GM12878 (cell line): ENCODE data around the gene ANKRD17. TPM values are rescaled to one million over a fixed set of nuclear protein-coding genes. Genes with fewer than 3 reads are reported as not detected.

Source experiments
- ATAC-seq: fragments of 200-7000 bp; cut with Tn5 transposase; 3 replicates; pipeline ENCODE4 v1.9.1; 2020; ENCODE audit warnings: mild to moderate bottlenecking, moderate library complexity
- BruUV-seq: library from RNA; stranded (reverse); fragments of 400-500 nt; replicated peaks from 2 replicates; lab custom pipeline; 2021; lab: Mats Ljungman, UMichigan
- CTCF ChIA-PET: fragments of 300-600 bp; sonication (Branson Sonifier 250); formaldehyde crosslinking; extraction: SDS; loops from one replicate; lab custom pipeline; 2021; ENCODE audit warnings: inconsistent platforms; lab: Yijun Ruan, JAX
- POLR2A ChIA-PET: fragments of 350-600 bp; formaldehyde crosslinking; extraction: SDS; loops from one replicate; lab custom pipeline; 2021; ENCODE audit warnings: inconsistent platforms; lab: Charles Lee
- RAD21 ChIA-PET: fragments of 300-600 bp; sonication (Branson Sonifier 250); formaldehyde crosslinking; loops from one replicate; lab custom pipeline; 2023; ENCODE audit warnings: antibody characterized with exemption; ENCODE audit not compliant: unreplicated experiment; lab: Charles Lee
- SMC1A ChIA-PET: fragments of 300-600 bp; sonication (Branson Sonifier 250); formaldehyde crosslinking; loops from one replicate; lab custom pipeline; 2023; ENCODE audit not compliant: unreplicated experiment, uncharacterized antibody; lab: Charles Lee
- DNase-seq: peaks from one replicate; pipeline ENCODE4 v3.0.0-alpha.2; 2011; ENCODE audit warnings: low read depth, low spot score
- FAIRE-seq: peaks from 3 replicates; lab custom pipeline; 2011; peaks lifted over from hg19 to GRCh38; lab: Jason Lieb, UNC
- H2AFZ ChIP-seq: 2 replicates; pipeline ENCODE4 v1.6.0; 2011; ENCODE audit warnings: low read depth, low read length, control low read depth; ENCODE audit not compliant: control insufficient read depth
- H3K27ac ChIP-seq: 2 replicates; pipeline ENCODE4 v1.5.1; 2011; ENCODE audit warnings: control low read depth; ENCODE audit not compliant: control insufficient read depth, insufficient read depth
- H3K27me3 ChIP-seq, 2 experiments: replicated peaks in 1 of 2; 2 replicates each; pipeline versions ENCODE4 v1.6.0 to v1.6.1; 2011; ENCODE audit warnings: low read length in 1 of 2; ENCODE audit not compliant: control insufficient read depth in 2 of 2, insufficient read depth in 2 of 2
- H3K36me3 ChIP-seq, 2 experiments: 2 replicates each; pipeline ENCODE4 v1.5.1; 2011; ENCODE audit warnings: low read length in 1 of 2; ENCODE audit not compliant: control insufficient read depth in 2 of 2, insufficient read depth in 2 of 2
- H3K4me1 ChIP-seq: 2 replicates; pipeline ENCODE4 v1.6.1; 2011; ENCODE audit warnings: mild to moderate bottlenecking, low read length, moderate library complexity, mixed read lengths; ENCODE audit not compliant: control insufficient read depth, insufficient read depth
- H3K4me2 ChIP-seq: 2 replicates; pipeline ENCODE4 v1.6.0; 2011; ENCODE audit warnings: control low read depth; ENCODE audit not compliant: control insufficient read depth, insufficient read depth
- H3K4me3 ChIP-seq: fragments of 200-600 bp; sonication (generic); 2 replicates; pipeline ENCODE4 v1.5.1; 2016
- H3K79me2 ChIP-seq: 2 replicates; pipeline ENCODE4 v1.6.0; 2011; ENCODE audit warnings: low read length; ENCODE audit not compliant: control insufficient read depth, insufficient read depth
- H3K9ac ChIP-seq: 2 replicates; pipeline ENCODE4 v1.8.0; 2011; ENCODE audit warnings: low read length, control low read depth, mixed read lengths; ENCODE audit not compliant: control insufficient read depth, insufficient read depth
- H3K9me3 ChIP-seq: replicated peaks from 3 replicates; pipeline ENCODE4 v1.5.1; 2011; ENCODE audit warnings: mild to moderate bottlenecking, low read length; ENCODE audit not compliant: control insufficient read depth, insufficient read depth
- H4K20me1 ChIP-seq: 2 replicates; pipeline ENCODE4 v1.6.0; 2011; ENCODE audit not compliant: control insufficient read depth, insufficient read depth
- ATF7 ChIP-seq: fragments of 450-650 bp; IDR thresholded peaks from 2 replicates; pipeline ENCODE4 v1.6.1; 2016; ENCODE audit warnings: low read depth, mild to moderate bottlenecking
- BCL3 ChIP-seq: IDR thresholded peaks from 2 replicates; pipeline ENCODE4 v1.6.1; 2011; ENCODE audit warnings: borderline replicate concordance, low read depth, mild to moderate bottlenecking, moderate library complexity, low read length; ENCODE audit not compliant: insufficient read depth, poor library complexity, severe bottlenecking
- CHD1 ChIP-seq: IDR thresholded peaks from 2 replicates; pipeline ENCODE4 v1.6.1; 2012; ENCODE audit warnings: low read depth, low read length, improper control_type of control experiment
- CUX1 ChIP-seq: IDR thresholded peaks from 2 replicates; pipeline ENCODE4 v1.6.1; 2012; ENCODE audit warnings: improper control_type of control experiment, low read depth, low read length; ENCODE audit not compliant: insufficient replicate concordance
- GABPA ChIP-seq: IDR thresholded peaks from 2 replicates; pipeline ENCODE4 v1.6.1; 2014; ENCODE audit warnings: antibody characterized with exemption, low read depth, mild to moderate bottlenecking, inconsistent platforms
- KDM1A ChIP-seq: fragments of 200-600 bp; sonication (generic); IDR thresholded peaks from 2 replicates; pipeline ENCODE4 v1.6.1; 2016; ENCODE audit warnings: borderline replicate concordance
- POLR2AphosphoS5 ChIP-seq: IDR thresholded peaks from 2 replicates; pipeline ENCODE4 v1.6.1; 2011; ENCODE audit warnings: mild to moderate bottlenecking, low read length, inconsistent platforms
- RUNX3 ChIP-seq: IDR thresholded peaks from 2 replicates; pipeline ENCODE4 v1.6.1; 2012; ENCODE audit warnings: low read length, inconsistent platforms
- SRF ChIP-seq, 2 experiments: IDR thresholded peaks; 2 replicates each; pipeline ENCODE4 v1.6.1; 2011; ENCODE audit warnings: low read depth in 2 of 2, low read length in 2 of 2, mild to moderate bottlenecking in 1 of 2, moderate library complexity in 1 of 2
- SUZ12 ChIP-seq: fragments of 200-600 bp; sonication (generic); IDR thresholded peaks from one replicate; pipeline ENCODE4 v1.6.1; 2018; ENCODE audit warnings: antibody characterized with exemption, mild to moderate bottlenecking; ENCODE audit not compliant: unreplicated experiment
- TBL1XR1 ChIP-seq: IDR thresholded peaks from 2 replicates; pipeline ENCODE4 v1.6.1; 2012; ENCODE audit warnings: low read depth, low read length, improper control_type of control experiment
- ZNF217 ChIP-seq: fragments of 450-650 bp; IDR thresholded peaks from 2 replicates; pipeline ENCODE4 v1.6.1; 2017; ENCODE audit warnings: antibody characterized with exemption, mild to moderate bottlenecking
- ZNF384 ChIP-seq: IDR thresholded peaks from 2 replicates; pipeline ENCODE4 v1.6.1; 2012; ENCODE audit warnings: low read depth, mild to moderate bottlenecking, low read length, improper control_type of control experiment, borderline replicate concordance
- ZNF622 ChIP-seq: fragments of 450-650 bp; IDR thresholded peaks from 2 replicates; pipeline ENCODE4 v1.6.1; 2017; ENCODE audit warnings: mild to moderate bottlenecking, inconsistent platforms
- WGBS: methylation state at CpG from one replicate; pipeline ENCODE4 v1.1.6; 2016; ENCODE audit warnings: low lambda C conversion rate; ENCODE audit not compliant: insufficient replicate concordance, insufficient coverage; ENCODE audit errors: missing lambda C conversion rate; 5-methylcytosine and 5-hydroxymethylcytosine counted together
- in situ Hi-C: fragments of 300-500 bp; cut with MboI; formaldehyde crosslinking; loops from 9 replicates; pipeline ENCODE4 v1.14.3; 2018; ENCODE audit warnings: mixed read lengths
- intact Hi-C: fragments of 100-400 bp; cut with micrococcal nuclease; formaldehyde crosslinking; loops from one replicate; pipeline ENCODE4 v1.14.2; 2022; ENCODE audit not compliant: unreplicated experiment
- polyA plus RNA-seq, 11 experiments: library from polyadenylated mRNA; depleted of rRNA in 4 of 11; unstranded in 6 of 11; stranded (reverse) in 5 of 11; fragments of >200 nt; fragmentation: Nextera tagmentation in 4 of 11; fragmentation: Illumina TruSeq in 1 of 11; extraction: Ambion mirVana in 4 of 11; extraction: Trizol in 1 of 11; gene quantifications; 1 replicate in 1 of 11; 2 replicates in 10 of 11; pipeline versions ENCODE4 v1.2.1 to v1.2.3, GENCODE V29; 2011 to 2016; ENCODE audit warnings: inconsistent platforms in 2 of 11, missing spikeins in 2 of 11, low read depth in 1 of 11
- total RNA-seq, 4 experiments: library from RNA; depleted of rRNA in 3 of 4; stranded (reverse); fragments of >200 nt in 3 of 4; fragmentation: Illumina TruSeq in 1 of 4; extraction: Trizol in 1 of 4; gene quantifications; 2 replicates each; pipeline versions ENCODE4 v1.2.1 to v1.2.3, GENCODE V29; 2013 to 2021

The ANKRD17 gene
- total and polyA plus RNA-seq, 10 of the 15 experiments (the other 5 are each of a cell fraction or from before 2014, with no cell fraction given), result 11.7 to 46.5 (median 32.6) TPM

- no peak for TF ChIP-seq CUX1
These were observed 8.5 kb upstream of the ANKRD17 start (continued) for GRCh38 chr4:73267050-73267449.

GRCh38 chr4:73259571-73260090, 1.0 kb upstream of the ANKRD17 start:
- POLR2A ChIA-PET, result interaction anchor here (0.9 to 4.0 kb wide), 7 partner anchors 10 to 342 kb away, joined by 3 to 27 read pairs (median 4); partner anchors contain the start of gene COX18
- BruUV-seq, result TSS peak; percentile 89
- H3K9me3 ChIP-seq, result no peaks in the 10 kb centered on the region
- peak overlapping the region; percentile 95 for H3K27ac ChIP-seq
- peak overlapping the region; percentile 87 for H3K9ac ChIP-seq
- CTCF ChIA-PET, result interaction anchor here (1.0 to 1.5 kb wide), 4 partner anchors 146 to 395 kb away, joined by 3 to 4 read pairs (median 4); no protein-coding TSS in a partner anchor
- no peaks in the 10 kb centered on the region; a peak in 1 of 4 replicates for H3K36me3 ChIP-seq
- peaks cover 60% of the 10 kb centered on the region for H3K79me2 ChIP-seq
- H3K4me2 ChIP-seq, result peak overlapping the region; percentile 68
- H3K27me3 ChIP-seq, result no peaks in the 10 kb centered on the region
- in situ Hi-C loops (no loop called here), intact Hi-C loops (loop anchor here (1.0 to 10.0 kb wide), 5 partner anchors 49 to 335 kb away; partner anchors contain the start of gene COX18)
- ATAC-seq (peak; percentile 13), FAIRE-seq (no peak), DNase-seq (no peak)
- TF ChIP-seq POLR2AphosphoS5, result no peak
- TF ChIP-seq GABPA, result no peak
- TF ChIP-seq SRF (IDR thresholded peaks at IDR 0.05; ENCODE audit: low read depth in 2 of 2, low read length in 2 of 2), result 0 out of 4 replicates have a peak, but pooled peaks of 1 of the 2 experiments have one; percentile 5
- 0 out of 2 replicates have a peak, but pooled peaks have one; percentile 56 for TF ChIP-seq CHD1
- TF ChIP-seq SUZ12, result no peak
- no peak for TF ChIP-seq TBL1XR1
- no peak for TF ChIP-seq KDM1A
- TF ChIP-seq RUNX3, result no peak
- no peak for TF ChIP-seq ZNF217
- TF ChIP-seq ZNF622, result no peak
- TF ChIP-seq BCL3, result no peak
- 0 out of 2 replicates have a peak, but pooled peaks have one; percentile 4 for TF ChIP-seq ZNF384
- TF ChIP-seq ATF7, result no peak
- H3K4me1 ChIP-seq, result no peaks in the 10 kb centered on the region
- H2AFZ ChIP-seq, result peak overlapping the region; percentile 92
- no peaks in the 10 kb centered on the region for H4K20me1 ChIP-seq
- SMC1A ChIA-PET, result interaction anchor here (0.9 to 2.9 kb wide), 7 partner anchors 11 to 359 kb away, joined by 3 to 10 read pairs (median 4); partner anchors contain the start of gene COX18
- under 1% methylated on average over 8 of the region's 8 CpGs for WGBS
- peak overlapping the region; percentile 87 for H3K4me3 ChIP-seq
- RAD21 ChIA-PET, result interaction anchor here (0.7 to 4.3 kb wide), 4 partner anchors 8 to 131 kb away, joined by 3 to 17 read pairs (median 4); no protein-coding TSS in a partner anchor
